ENCODE results near the gene SLC9A4.

- TF ChIP-seq EP300 (IDR thresholded peaks at IDR 0.05) (no peak), CTCF (IDR thresholded peaks at IDR 0.05) (no peak)
These were observed 40.4 kb downstream of the SLC9A4 start for GRCh38 chr2:102513355-102513939.
